NCI-H2196 treated with DMSO at 0.1 percent for 48 hours (cell line): Measurements from ENCODE around the gene MRPL40.
A peak's percentile ranks its signal among the peaks of the same experiment; 100 is the strongest.

Experiments used
- DNase-seq: peaks from one replicate; lab custom pipeline; 2025; ENCODE audit not compliant: unreplicated experiment; lab: John Stamatoyannopoulos, UW

Gene MRPL40

GRCh38 chr22:19461506-19461905, 29.2 kb downstream of the MRPL40 start:
- no peak for DNase-seq

GRCh38 chr22:19463008-19463407, 30.7 kb downstream of the MRPL40 start:
- DNase-seq = no peak

GRCh38 chr22:19463491-19464469, 31.4 kb downstream of the MRPL40 start:
- DNase-seq = no peak

GRCh38 chr22:19464546-19464945, 32.2 kb downstream of the MRPL40 start:
- no peak for DNase-seq

- DNase-seq = no peak
Measured at GRCh38 chr22:19464975-19465374, 32.6 kb downstream of the MRPL40 start.

- no peak for DNase-seq
Measured at GRCh38 chr22:19466126-19466716, 33.9 kb downstream of the MRPL40 start.

GRCh38 chr22:19466848-19467752, 34.8 kb downstream of the MRPL40 start:
- no peak for DNase-seq

- DNase-seq = no peak
Measured at GRCh38 chr22:19467912-19468311, 35.6 kb downstream of the MRPL40 start.

- DNase-seq = no peak
Measured at GRCh38 chr22:19469421-19469820, 37.1 kb downstream of the MRPL40 start.

- no peak for DNase-seq
Measured at GRCh38 chr22:19470010-19470409, 37.7 kb downstream of the MRPL40 start.

GRCh38 chr22:19471572-19471971, 39.2 kb downstream of the MRPL40 start:
- DNase-seq = no peak

GRCh38 chr22:19472233-19472632, 39.9 kb downstream of the MRPL40 start:
- no peak for DNase-seq

- DNase-seq = no peak
Measured at GRCh38 chr22:19473578-19473977, 41.2 kb downstream of the MRPL40 start.

GRCh38 chr22:19476023-19476422, 43.7 kb downstream of the MRPL40 start:
- DNase-seq = no peak

GRCh38 chr22:19477321-19478044, 45.1 kb downstream of the MRPL40 start:
- no peak for DNase-seq

GRCh38 chr22:19478045-19478900, 45.9 kb downstream of the MRPL40 start:
- no peak for DNase-seq

GRCh38 chr22:19478901-19479354, 46.6 kb downstream of the MRPL40 start, which contains the start of gene UFD1:
Gene UFD1 (minus strand): TSS chr22:19479193. CDS start chr22:19479085, 108 bp downstream.
- peak; percentile 46 for DNase-seq

- DNase-seq = peak; percentile 82
Measured at GRCh38 chr22:19479355-19480172, 47.2 kb downstream of the MRPL40 start, which contains the start of gene CDC45. Gene CDC45 (plus strand): TSS chr22:19479920. CDS start chr22:19479969, 49 bp downstream.
